ENCODE data around the gene ZYX.
"Not testable (repeated sequence)": the region's sequence is repeated elsewhere in the genome, so short reads cannot be mapped to it uniquely, and the experiment has no call there.

The ZYX gene

GRCh38 chr7:143397710-143398530 is 16.8 kb downstream of the ZYX start:
- DNase-seq (ENCODE audit: low read depth in 3 of 3) = no peak

DNA sequence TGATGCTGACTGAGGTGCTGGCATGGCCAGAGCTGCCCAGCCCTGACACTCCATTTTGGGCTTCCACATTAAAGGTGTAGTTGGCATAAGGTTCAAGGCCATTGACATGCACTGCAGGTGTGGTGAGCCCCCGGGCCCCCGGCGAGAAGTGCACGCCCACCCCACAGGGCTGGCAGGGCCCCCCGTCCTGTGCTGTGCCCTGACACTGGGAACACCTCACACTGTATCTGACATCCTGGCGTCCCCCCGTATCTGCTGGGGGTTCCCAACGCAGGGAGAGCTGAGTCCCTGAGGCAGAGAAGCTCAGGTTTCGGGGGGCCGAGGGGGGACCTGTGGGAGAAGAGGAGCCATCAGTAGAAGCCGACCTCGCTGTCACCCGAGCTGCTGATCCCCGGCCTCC is 17.5 kb downstream of the ZYX start:
- DNase-seq (ENCODE audit: low read depth in 3 of 3) = no peak

GRCh38 chr7:143399151-143399550 is 18.0 kb downstream of the ZYX start:
- no peak for DNase-seq (ENCODE audit: low read depth in 3 of 3)

DNA sequence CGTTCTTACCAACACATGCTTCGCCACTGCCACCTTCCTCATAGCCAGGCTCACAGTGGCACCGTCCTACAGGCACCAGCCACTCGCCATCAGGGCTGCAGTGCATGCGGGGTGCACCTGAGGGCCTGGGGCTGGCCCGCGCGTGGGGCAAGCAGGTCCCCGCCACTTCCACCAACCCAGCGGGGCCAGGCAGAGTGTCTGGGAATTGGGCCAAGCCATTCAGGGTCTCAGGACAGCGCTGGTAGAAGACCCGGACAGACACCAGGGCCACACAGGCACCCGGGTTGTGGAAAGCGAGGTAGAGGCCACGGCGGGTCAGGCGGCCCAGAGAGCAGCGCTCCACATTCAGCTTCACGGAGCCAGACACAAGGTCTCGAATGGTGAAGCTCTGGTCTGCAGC is 18.5 kb downstream of the ZYX start:
- DNase-seq (ENCODE audit: low read depth in 3 of 3) = no peak

- DNase-seq (ENCODE audit: low read depth in 3 of 3) = no peak
These were observed 20.1 kb downstream of the ZYX start for GRCh38 chr7:143401265-143401664.

GRCh38 chr7:143402233-143402632 is 21.1 kb downstream of the ZYX start:
- DNase-seq (ENCODE audit: low read depth in 3 of 3) = not testable (repeated sequence)

DNA sequence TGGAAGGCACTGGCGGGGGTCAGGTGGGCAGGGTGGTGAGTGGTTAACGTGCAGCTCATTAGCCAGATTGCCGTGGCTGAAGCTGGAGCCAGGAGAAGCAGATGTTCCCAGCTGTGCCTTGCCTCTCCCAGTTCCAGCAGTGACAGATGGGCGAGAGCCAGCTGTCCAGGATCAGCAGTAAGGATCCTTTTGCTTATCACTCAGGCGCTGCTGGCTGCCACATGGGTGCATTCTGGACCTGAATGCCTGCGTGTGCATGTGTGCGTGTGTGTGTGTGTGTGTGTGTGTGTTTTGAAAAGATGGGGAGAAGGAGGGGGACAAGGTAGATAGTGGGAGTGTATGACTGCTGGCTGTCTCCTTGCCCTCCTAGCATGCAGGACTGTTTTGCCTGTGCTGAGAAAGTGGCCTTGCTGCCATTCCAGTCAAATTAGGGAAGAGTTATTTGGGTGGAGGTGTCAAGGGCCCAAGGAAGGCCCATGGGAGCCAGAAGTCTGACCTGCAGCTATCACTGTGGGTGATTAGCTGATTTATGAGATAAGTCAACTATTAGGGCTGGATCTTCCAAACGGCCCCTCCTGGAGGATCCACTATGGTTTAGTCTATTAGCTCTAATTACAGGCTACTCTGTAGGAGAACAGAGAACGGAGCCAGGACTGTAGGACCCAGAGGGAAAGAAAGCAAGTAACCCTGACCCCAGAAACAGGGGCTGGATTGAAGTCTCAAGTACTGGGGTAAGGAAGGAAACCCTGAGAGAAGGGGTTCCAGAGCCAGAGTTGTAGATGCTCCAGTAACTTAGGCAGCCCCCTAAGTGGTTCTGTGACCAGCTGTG is 24.2 kb downstream of the ZYX start:
- no peak for DNase-seq (ENCODE audit: low read depth in 3 of 3)

DNA sequence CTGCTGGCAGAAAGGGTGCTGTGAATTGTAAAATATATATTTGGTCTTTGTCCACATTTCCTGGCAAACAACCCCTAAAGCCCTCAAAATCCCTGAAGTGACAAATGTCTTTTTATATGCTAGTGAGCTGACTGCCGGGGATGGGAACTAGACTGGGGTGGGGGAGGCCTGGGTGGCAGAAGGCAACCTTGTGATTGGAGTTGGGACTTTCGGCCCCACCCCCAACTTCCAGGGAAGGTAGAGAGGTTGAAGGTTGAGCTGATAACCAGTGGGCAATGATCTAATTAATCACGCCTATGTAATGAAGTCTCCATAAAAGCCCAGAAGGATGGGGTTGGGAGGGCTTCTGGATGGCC is 24.8 kb downstream of the ZYX start:
- DNase-seq (ENCODE audit: low read depth in 3 of 3) = no peak

DNA sequence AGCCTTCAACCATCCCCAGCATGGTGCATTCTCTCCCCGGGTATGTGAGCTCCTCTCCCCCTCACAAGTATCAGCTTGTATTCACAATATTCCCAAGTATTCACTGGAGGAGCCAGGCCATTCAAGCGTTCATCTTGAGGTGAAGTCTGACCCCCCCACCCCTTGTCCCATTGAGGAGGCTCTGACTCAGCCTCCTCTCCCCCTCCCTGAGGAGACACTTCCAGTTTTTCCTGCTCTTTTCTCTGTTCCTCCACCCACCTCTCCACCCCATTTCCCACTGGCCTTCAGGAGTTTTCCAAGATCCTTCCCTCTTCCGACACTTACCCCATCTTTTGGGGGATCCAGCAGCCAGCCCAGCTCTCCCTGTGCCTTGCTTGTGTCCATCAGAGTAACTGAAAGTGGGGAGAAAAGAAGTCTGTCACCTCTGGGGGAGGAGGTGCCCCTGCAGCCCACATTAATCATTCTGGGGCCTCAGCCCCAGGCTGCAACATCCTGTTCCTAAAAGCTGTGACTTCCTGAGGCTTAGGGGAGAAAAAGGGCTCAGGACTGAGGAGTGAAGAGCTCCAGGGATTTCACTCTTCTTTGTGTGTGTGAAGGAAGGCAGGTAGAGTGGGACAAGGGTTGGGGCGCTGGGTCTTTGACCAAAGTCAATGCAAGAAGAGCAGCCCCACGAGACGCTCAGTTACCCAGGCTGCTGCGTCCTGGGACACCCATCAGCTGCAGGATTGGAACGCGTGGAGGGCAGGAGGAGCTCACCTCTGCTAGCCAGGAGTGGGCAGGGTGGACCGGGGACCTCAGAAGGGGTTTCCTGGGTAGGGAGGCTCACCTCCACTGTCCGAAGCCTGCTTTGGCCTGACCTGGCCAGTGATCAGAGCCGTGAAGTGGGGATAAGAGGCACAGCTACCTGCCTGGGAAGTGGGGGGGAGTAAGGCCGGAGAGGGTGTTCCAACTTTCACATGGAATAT is 26.4 kb downstream of the ZYX start:
- no peak for DNase-seq (ENCODE audit: low read depth in 3 of 3)

GRCh38 chr7:143408252-143408685 is 27.1 kb downstream of the ZYX start:
- DNase-seq (ENCODE audit: low read depth in 3 of 3) = no peak

DNA sequence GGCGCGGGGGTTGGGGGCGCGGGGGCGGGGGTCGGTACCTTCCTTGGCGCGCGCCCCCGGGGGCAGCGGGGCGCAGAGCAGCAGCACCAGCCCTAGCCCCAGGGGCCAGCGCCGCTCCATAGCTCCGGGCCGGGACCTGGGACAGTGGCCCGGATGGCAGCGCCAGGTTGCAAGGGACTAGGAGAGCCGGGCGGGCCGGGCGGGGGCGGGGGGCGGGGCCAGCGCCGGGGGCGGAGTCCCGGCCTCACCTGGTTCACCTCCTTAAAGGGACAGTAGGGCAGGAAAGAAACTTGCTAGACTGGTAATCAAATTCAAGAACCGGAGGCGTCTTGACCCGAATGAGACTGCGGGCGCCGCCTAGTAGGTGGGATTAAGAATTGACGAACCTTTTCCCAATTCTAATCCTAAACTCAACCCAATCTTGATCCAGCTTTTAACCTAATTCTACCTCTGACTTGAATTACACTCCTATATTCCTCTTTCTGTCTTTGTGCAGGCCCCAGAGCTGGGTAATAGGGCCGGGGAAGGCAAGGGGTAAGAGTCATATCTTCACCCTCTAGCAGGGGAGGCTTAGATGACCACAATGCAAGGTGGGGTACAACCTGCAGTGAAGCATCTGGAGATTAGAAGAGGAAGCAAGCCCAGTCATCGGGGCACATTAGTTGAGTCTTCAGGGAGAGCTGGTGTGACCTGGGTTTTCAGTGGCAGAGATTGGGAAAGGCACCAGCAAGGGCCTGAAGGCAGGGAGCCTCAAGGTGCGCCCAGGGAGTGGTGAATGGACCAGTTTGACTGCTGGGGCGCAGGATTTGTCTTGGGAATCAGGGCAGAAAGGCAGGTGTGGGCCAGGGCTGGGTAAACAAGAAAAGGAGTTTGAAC is 27.8 kb downstream of the ZYX start, which contains the start of gene EPHA1:
Gene EPHA1, minus strand, starts transcription at position 171 of the 876 bp plus-strand sequence. Its CDS starts 51 bp downstream, at position 120.
- DNase-seq (ENCODE audit: low read depth in 3 of 3) = peak in 2 of 3 experiments; percentile 33 to 42

DNA sequence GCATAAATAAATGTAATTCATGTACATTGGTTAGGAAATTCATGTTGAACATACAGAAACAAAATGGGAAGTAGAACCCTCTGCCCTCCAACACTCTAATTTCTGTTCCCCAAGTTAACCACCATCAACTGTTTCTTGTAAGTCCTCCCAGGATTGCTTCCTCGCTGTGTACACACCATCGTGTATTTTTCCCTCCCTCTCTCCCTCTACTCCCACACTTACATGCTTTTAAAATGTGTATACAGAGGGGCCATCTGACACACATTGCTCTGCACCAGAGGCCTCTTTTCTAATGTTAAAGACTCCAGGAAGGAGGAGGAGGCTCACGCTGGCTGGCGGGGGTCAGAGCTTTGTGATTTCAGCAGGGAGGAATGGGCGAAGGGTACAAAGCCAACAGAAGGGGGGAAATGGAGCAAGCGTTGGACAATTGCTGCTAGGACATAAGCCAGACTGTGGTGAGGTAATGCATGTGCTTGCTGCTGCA is 29.4 kb downstream of the ZYX start:
- no peak for DNase-seq (ENCODE audit: low read depth in 3 of 3)

GRCh38 chr7:143411976-143412708 is 31.0 kb downstream of the ZYX start:
- DNase-seq (ENCODE audit: low read depth in 3 of 3) = no peak

DNA sequence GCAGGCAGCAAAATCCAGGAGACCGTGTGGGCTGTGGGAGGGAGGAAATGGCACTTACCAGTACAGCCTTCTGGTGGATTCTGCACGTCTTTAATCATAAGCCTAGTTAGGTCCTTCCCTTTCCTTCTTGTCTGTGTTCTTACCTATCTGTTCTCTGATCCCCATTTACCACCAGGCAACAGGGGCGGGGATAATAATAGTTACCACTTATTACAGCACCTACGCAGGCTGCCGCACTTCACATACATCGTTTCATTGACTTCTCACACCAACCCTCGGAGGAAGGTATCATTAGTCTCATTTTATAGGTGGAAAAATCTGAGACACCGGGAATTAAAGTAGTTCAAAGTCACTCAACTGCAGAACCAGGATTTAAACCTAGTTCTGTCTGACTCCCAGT is 32.0 kb downstream of the ZYX start:
- no peak for DNase-seq (ENCODE audit: low read depth in 3 of 3)

- DNase-seq (ENCODE audit: low read depth in 3 of 3) = not testable (repeated sequence)
These were observed 34.1 kb downstream of the ZYX start for GRCh38 chr7:143415209-143415608.

- no peak for DNase-seq (ENCODE audit: low read depth in 3 of 3)
These were observed 34.7 kb downstream of the ZYX start for GRCh38 chr7:143415742-143416397.

DNA sequence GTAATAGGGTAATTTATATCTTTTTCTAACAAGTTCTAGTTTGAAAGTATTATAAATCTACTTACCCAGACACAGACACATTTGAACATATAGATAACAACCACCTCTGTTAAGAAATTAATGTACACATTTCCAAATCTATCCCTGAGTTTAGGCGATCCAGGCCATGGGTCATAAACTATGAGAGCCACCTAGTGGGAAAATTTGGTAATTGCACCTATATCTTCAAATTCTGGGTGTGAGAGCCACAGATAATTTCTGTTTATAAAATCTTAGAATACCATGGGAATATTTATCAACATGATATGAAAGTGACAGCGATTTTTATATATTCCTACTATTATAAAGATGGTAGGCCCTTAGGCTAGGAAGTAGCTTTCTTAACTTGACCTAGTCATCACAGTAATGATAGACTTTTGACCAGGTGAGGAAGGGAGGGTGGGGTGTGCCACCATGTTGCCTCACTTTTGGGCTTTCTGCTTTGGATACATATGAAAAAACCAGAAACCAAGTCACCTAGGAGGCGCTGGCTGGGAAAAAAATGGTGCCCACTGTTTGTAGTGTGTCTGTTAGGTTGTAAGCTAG is 35.5 kb downstream of the ZYX start:
- DNase-seq (ENCODE audit: low read depth in 3 of 3) = no peak

- no peak for DNase-seq (ENCODE audit: low read depth in 3 of 3)
These were observed 36.7 kb downstream of the ZYX start for GRCh38 chr7:143417734-143418383.

Data from stimulated activated CD4-positive, alpha-beta T cell treated with anti-CD3 and anti-CD28 coated beads, TNF-alpha, amount 100 ng/mL, for 4 hours (primary cell).